ENCODE results near the gene DYNC2LI1.

DYNC2LI1 gene

GRCh38 chr2:43842866-43843226 lies 69.0 kb downstream of the DYNC2LI1 start:
- Histone ChIP-seq H3K9ac (ENCODE audit: low read length) (no peak overlapping the region), H2AFZ (ENCODE audit: low read length) (no peak overlapping the region), H3F3A (ENCODE audit: insufficient read depth, low read length) (no peaks in the 10 kb centered on the region), H3K4me3 (ENCODE audit: low read length) (no peak overlapping the region), H4K20me1 (ENCODE audit: insufficient read depth, low read length) (no peaks in the 10 kb centered on the region), H3K4me2 (ENCODE audit: low read depth, low read length) (no peak overlapping the region), H3K4me1 (ENCODE audit: low read length) (no peaks in the 10 kb centered on the region), H3K27ac (ENCODE audit: low read length) (no peak overlapping the region), H3K27me3 (replicated peaks; ENCODE audit: insufficient read depth, low read length) (no peaks in the 10 kb centered on the region), H3K36me3 (replicated peaks; ENCODE audit: insufficient read depth, low read length) (no peaks in the 10 kb centered on the region), H3K9me2 (replicated peaks; ENCODE audit: insufficient read depth, low read length) (no peaks in the 10 kb centered on the region), H3K9me3 (replicated peaks; ENCODE audit: insufficient read depth, low read length) (no peaks in the 10 kb centered on the region), H3K79me2 (ENCODE audit: low read length) (no peaks in the 10 kb centered on the region)
- DNase-seq, result no peak
- TF ChIP-seq EZH2phosphoT487 (IDR thresholded peaks at IDR 0.05; ENCODE audit: low read length) (no peak), EZH2 (optimal IDR thresholded peaks at IDR 0.05; ENCODE audit: low read depth, low read length) (no peak)
- TF ChIP-seq, protein P1, sequence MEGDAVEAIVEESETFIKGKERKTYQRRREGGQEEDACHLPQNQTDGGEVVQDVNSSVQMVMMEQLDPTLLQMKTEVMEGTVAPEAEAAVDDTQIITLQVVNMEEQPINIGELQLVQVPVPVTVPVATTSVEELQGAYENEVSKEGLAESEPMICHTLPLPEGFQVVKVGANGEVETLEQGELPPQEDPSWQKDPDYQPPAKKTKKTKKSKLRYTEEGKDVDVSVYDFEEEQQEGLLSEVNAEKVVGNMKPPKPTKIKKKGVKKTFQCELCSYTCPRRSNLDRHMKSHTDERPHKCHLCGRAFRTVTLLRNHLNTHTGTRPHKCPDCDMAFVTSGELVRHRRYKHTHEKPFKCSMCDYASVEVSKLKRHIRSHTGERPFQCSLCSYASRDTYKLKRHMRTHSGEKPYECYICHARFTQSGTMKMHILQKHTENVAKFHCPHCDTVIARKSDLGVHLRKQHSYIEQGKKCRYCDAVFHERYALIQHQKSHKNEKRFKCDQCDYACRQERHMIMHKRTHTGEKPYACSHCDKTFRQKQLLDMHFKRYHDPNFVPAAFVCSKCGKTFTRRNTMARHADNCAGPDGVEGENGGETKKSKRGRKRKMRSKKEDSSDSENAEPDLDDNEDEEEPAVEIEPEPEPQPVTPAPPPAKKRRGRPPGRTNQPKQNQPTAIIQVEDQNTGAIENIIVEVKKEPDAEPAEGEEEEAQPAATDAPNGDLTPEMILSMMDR (IDR thresholded peaks at IDR 0.05; ENCODE audit: low read length), result no peak

DNA sequence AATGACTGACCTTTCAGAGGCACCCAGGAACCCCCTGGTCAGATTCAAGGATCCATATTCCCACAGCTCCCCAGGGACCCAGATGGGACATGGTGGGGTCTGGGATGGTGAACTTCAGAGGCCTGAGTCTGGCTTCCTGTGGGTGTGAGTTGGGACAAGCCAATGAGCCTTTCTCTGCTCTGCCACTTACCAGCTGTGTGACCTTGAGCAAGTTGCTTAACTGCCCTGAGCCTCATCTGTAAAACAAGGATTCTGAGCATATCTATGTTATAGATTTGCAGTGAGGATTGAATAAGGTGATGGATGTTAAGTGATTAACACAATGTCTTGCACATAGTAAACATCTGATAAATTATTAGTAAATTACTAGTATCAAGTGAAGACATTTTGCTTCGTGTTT lies 71.3 kb downstream of the DYNC2LI1 start:
- TF ChIP-seq, protein P1 (IDR thresholded peaks at IDR 0.05; ENCODE audit: low read length), result no peak
- TF ChIP-seq EZH2 (optimal IDR thresholded peaks at IDR 0.05; ENCODE audit: low read depth, low read length), result no peak
- no peak for DNase-seq
- H3K9me2 ChIP-seq (replicated peaks; ENCODE audit: insufficient read depth, low read length), result no peaks in the 10 kb centered on the region
- H4K20me1 ChIP-seq (ENCODE audit: insufficient read depth, low read length), result no peaks in the 10 kb centered on the region
- H2AFZ ChIP-seq (ENCODE audit: low read length), result no peak overlapping the region
- H3F3A ChIP-seq (ENCODE audit: insufficient read depth, low read length), result no peaks in the 10 kb centered on the region
- no peak overlapping the region for H3K9ac ChIP-seq (ENCODE audit: low read length)
- no peak overlapping the region for H3K27ac ChIP-seq (ENCODE audit: low read length)
- no peak overlapping the region for H3K4me3 ChIP-seq (ENCODE audit: low read length)
- H3K27me3 ChIP-seq (replicated peaks; ENCODE audit: insufficient read depth, low read length), result no peaks in the 10 kb centered on the region
- H3K36me3 ChIP-seq (replicated peaks; ENCODE audit: insufficient read depth, low read length), result no peaks in the 10 kb centered on the region
- H3K4me2 ChIP-seq (ENCODE audit: low read depth, low read length), result no peak overlapping the region
- no peaks in the 10 kb centered on the region for H3K79me2 ChIP-seq (ENCODE audit: low read length)
- H3K9me3 ChIP-seq (replicated peaks; ENCODE audit: insufficient read depth, low read length), result no peaks in the 10 kb centered on the region
- H3K4me1 ChIP-seq (ENCODE audit: low read length), result no peaks in the 10 kb centered on the region

GRCh38 chr2:43846140-43846793 lies 72.4 kb downstream of the DYNC2LI1 start:
- H3F3A ChIP-seq (ENCODE audit: insufficient read depth, low read length), result no peaks in the 10 kb centered on the region
- H3K36me3 ChIP-seq (replicated peaks; ENCODE audit: insufficient read depth, low read length), result no peaks in the 10 kb centered on the region
- H3K4me2 ChIP-seq (ENCODE audit: low read depth, low read length), result no peak overlapping the region
- H3K9me3 ChIP-seq (replicated peaks; ENCODE audit: insufficient read depth, low read length), result no peaks in the 10 kb centered on the region
- no peaks in the 10 kb centered on the region for H3K79me2 ChIP-seq (ENCODE audit: low read length)
- H4K20me1 ChIP-seq (ENCODE audit: insufficient read depth, low read length), result no peaks in the 10 kb centered on the region
- H3K4me3 ChIP-seq (ENCODE audit: low read length), result no peak overlapping the region
- no peak overlapping the region for H3K27ac ChIP-seq (ENCODE audit: low read length)
- TF ChIP-seq, protein P1 (IDR thresholded peaks at IDR 0.05; ENCODE audit: low read length), result no peak
- TF ChIP-seq EZH2 (optimal IDR thresholded peaks at IDR 0.05; ENCODE audit: low read depth, low read length) (no peak), EZH2phosphoT487 (IDR thresholded peaks at IDR 0.05; ENCODE audit: low read length) (no peak)
- H3K9ac ChIP-seq (ENCODE audit: low read length), result no peak overlapping the region
- H3K4me1 ChIP-seq (ENCODE audit: low read length), result no peaks in the 10 kb centered on the region
- no peaks in the 10 kb centered on the region for H3K27me3 ChIP-seq (replicated peaks; ENCODE audit: insufficient read depth, low read length)
- no peak for DNase-seq
- H3K9me2 ChIP-seq (replicated peaks; ENCODE audit: insufficient read depth, low read length), result no peaks in the 10 kb centered on the region
- no peak overlapping the region for H2AFZ ChIP-seq (ENCODE audit: low read length)

Measured in MM.1S (cell line).